ENCODE data around the gene UBE2O. TPM values are rescaled to one million over a fixed set of nuclear protein-coding genes. Genes with fewer than 3 reads are reported as not detected.

UBE2O gene
- total and polyA plus RNA-seq, 2 donors (not counting 1 experiment from before 2014, with no cell fraction given) = 11.5 to 12.4 TPM

DNA sequence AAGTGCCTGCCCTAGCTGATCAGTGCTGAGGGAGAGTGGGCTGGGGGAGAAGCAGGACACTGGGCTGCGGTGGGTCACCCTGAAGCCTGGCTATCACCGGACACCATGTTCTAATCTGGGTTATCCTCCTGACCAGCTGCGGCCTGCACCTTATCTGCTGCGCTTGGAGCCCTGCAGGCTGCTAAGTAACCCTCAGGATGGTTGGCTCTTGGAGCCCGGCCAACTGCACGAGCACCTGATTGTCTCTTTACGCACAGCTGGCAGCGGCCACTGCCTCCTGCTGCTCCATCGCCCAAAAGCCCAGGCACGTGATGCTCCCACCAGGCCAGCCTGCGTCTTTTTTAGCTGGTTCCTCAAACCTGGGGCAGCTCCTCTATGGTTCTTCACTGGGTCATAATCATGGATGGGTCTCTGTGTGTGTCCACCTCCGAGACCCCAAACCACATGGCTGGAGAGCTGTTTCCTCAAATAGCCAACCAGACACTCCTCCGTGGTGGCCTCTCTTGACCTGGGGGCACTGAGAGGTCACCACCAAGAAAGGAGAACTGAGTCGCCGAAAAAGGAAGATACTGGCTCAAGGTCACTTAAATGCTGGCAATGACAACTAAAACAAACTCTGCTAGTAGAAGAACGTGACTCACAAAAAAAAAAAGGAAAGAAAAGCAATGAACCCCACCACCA is 46.8 kb downstream of the UBE2O start:
- no peak overlapping the region for H3K9ac ChIP-seq (ENCODE audit: insufficient read depth, low read length)
- H3K27me3 ChIP-seq (ENCODE audit: control insufficient read depth, insufficient read depth, low read length) = no peaks in the 10 kb centered on the region
- H3K4me1 ChIP-seq (ENCODE audit: control insufficient read depth, extremely low read depth, insufficient read depth, low read length) = no peaks in the 10 kb centered on the region
- H3K9me3 ChIP-seq (ENCODE audit: control insufficient read depth, insufficient read depth, low read depth, low read length) = no peaks in the 10 kb centered on the region
- no peak overlapping the region for H2AFZ ChIP-seq (ENCODE audit: low read length)
- TF ChIP-seq, protein P1, sequence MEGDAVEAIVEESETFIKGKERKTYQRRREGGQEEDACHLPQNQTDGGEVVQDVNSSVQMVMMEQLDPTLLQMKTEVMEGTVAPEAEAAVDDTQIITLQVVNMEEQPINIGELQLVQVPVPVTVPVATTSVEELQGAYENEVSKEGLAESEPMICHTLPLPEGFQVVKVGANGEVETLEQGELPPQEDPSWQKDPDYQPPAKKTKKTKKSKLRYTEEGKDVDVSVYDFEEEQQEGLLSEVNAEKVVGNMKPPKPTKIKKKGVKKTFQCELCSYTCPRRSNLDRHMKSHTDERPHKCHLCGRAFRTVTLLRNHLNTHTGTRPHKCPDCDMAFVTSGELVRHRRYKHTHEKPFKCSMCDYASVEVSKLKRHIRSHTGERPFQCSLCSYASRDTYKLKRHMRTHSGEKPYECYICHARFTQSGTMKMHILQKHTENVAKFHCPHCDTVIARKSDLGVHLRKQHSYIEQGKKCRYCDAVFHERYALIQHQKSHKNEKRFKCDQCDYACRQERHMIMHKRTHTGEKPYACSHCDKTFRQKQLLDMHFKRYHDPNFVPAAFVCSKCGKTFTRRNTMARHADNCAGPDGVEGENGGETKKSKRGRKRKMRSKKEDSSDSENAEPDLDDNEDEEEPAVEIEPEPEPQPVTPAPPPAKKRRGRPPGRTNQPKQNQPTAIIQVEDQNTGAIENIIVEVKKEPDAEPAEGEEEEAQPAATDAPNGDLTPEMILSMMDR (conservative IDR thresholded peaks at IDR 0.05 in 1 of 2, IDR thresholded peaks at IDR 0.05 in 1 of 2; ENCODE audit: low read depth in 1 of 2, low read length in 2 of 2) = no peak
- no peak for TF ChIP-seq EZH2 (IDR thresholded peaks at IDR 0.05; ENCODE audit: low read length, missing control alignments)
- H3K79me2 ChIP-seq (ENCODE audit: control insufficient read depth, insufficient read depth, low read length) = peaks cover 1% of the 10 kb centered on the region
- H3K4me3 ChIP-seq (replicated peaks in 1 of 4; ENCODE audit: control extremely low read depth in 1 of 4, insufficient read depth in 1 of 4, low read depth in 3 of 4, low read length in 4 of 4) = no peak overlapping the region
- H3K4me2 ChIP-seq (ENCODE audit: extremely low read depth, insufficient read depth, low read length) = no peak overlapping the region
- H4K20me1 ChIP-seq (ENCODE audit: control insufficient read depth, extremely low read depth, insufficient read depth, low read length) = no peaks in the 10 kb centered on the region
- peak in 1 of 2 donors; percentile 19 for DNase-seq (ENCODE audit: low read depth in 2 of 2)
- peaks cover 13% of the 10 kb centered on the region for H3K36me3 ChIP-seq (ENCODE audit: control insufficient read depth, insufficient read depth, low read length)
- no peak overlapping the region for H3K27ac ChIP-seq (ENCODE audit: insufficient read depth, low read length)

DNA sequence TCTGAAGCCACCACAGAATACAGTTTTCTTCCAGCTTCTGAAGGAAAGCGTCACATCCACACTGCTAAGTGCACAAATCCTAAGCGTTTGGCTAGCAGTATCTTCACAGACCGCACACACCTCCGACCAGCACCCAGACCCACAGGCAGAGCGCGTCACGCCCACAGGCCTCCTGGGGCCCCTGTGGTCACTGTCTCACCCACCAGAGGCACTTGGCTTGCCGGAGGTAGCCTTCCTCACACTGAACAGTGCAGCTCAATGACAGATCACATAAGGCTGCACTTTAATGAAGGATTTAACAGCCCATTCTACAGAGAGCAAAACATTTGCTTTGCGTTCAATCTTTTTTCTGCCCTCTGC is 47.4 kb downstream of the UBE2O start:
- no peak overlapping the region for H3K9ac ChIP-seq (ENCODE audit: insufficient read depth, low read length)

DNA sequence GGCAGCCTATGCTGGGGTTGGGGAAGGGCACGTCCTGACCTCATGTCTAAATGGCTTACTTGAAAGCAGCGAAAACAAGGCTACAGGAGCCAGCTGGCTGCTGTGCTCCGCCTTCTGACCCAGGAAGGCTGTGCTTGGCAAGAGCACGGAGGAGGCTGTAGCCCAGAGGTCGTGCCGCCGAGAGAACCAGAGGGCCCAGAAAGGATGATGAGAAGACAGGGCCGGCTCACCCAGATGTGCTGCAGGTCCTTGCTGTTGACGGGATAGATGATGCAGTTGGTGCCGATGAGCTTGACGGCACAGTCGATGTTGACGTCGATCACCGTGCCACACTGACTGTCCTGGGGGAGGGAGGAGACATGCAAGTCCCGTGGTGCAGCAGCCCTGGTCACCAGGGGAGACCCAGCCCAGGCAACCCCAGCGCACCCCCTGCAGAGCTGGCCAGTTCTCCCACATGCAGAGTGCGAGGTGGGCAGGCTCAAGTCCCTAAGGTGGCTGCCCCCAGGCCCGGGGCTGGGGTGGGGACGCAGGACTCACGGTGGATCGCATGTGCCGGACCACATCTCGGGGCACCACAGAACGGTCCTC is 47.9 kb downstream of the UBE2O start:
- Histone ChIP-seq H4K20me1 (ENCODE audit: control insufficient read depth, extremely low read depth, insufficient read depth, low read length) (no peaks in the 10 kb centered on the region), H3K4me3 (replicated peaks in 1 of 4; ENCODE audit: control extremely low read depth in 1 of 4, insufficient read depth in 1 of 4, low read depth in 3 of 4, low read length in 4 of 4) (no peak overlapping the region), H3K4me2 (ENCODE audit: extremely low read depth, insufficient read depth, low read length) (no peak overlapping the region), H3K9me3 (ENCODE audit: control insufficient read depth, insufficient read depth, low read depth, low read length) (no peaks in the 10 kb centered on the region), H3K27ac (ENCODE audit: insufficient read depth, low read length) (no peak overlapping the region), H3K4me1 (ENCODE audit: control insufficient read depth, extremely low read depth, insufficient read depth, low read length) (no peaks in the 10 kb centered on the region), H2AFZ (ENCODE audit: low read length) (no peak overlapping the region), H3K27me3 (ENCODE audit: control insufficient read depth, insufficient read depth, low read length) (no peaks in the 10 kb centered on the region), H3K36me3 (ENCODE audit: control insufficient read depth, insufficient read depth, low read length) (peaks cover 19% of the 10 kb centered on the region), H3K9ac (ENCODE audit: insufficient read depth, low read length) (no peak overlapping the region), H3K79me2 (ENCODE audit: control insufficient read depth, insufficient read depth, low read length) (peaks cover 1% of the 10 kb centered on the region)
- TF ChIP-seq, protein P1 (conservative IDR thresholded peaks at IDR 0.05 in 1 of 2, IDR thresholded peaks at IDR 0.05 in 1 of 2; ENCODE audit: low read depth in 1 of 2, low read length in 2 of 2) = no peak
- no peak for TF ChIP-seq EZH2 (IDR thresholded peaks at IDR 0.05; ENCODE audit: low read length, missing control alignments)
- DNase-seq (ENCODE audit: low read depth in 2 of 2) = peak in 1 of 2 donors; percentile 68

More for the DNA sequence above, 47.4 kb downstream of the UBE2O start:
- Histone ChIP-seq H2AFZ (ENCODE audit: low read length) (no peak overlapping the region), H3K79me2 (ENCODE audit: control insufficient read depth, insufficient read depth, low read length) (peaks cover 1% of the 10 kb centered on the region), H3K9me3 (ENCODE audit: control insufficient read depth, insufficient read depth, low read depth, low read length) (no peaks in the 10 kb centered on the region), H3K27me3 (ENCODE audit: control insufficient read depth, insufficient read depth, low read length) (no peaks in the 10 kb centered on the region), H3K36me3 (ENCODE audit: control insufficient read depth, insufficient read depth, low read length) (peaks cover 15% of the 10 kb centered on the region), H4K20me1 (ENCODE audit: control insufficient read depth, extremely low read depth, insufficient read depth, low read length) (no peaks in the 10 kb centered on the region), H3K4me3 (replicated peaks in 1 of 4; ENCODE audit: control extremely low read depth in 1 of 4, insufficient read depth in 1 of 4, low read depth in 3 of 4, low read length in 4 of 4) (no peak overlapping the region), H3K4me2 (ENCODE audit: extremely low read depth, insufficient read depth, low read length) (no peak overlapping the region), H3K4me1 (ENCODE audit: control insufficient read depth, extremely low read depth, insufficient read depth, low read length) (no peaks in the 10 kb centered on the region), H3K27ac (ENCODE audit: insufficient read depth, low read length) (no peak overlapping the region)
- TF ChIP-seq, protein P1 (conservative IDR thresholded peaks at IDR 0.05 in 1 of 2, IDR thresholded peaks at IDR 0.05 in 1 of 2; ENCODE audit: low read depth in 1 of 2, low read length in 2 of 2) = no peak
- TF ChIP-seq EZH2 (IDR thresholded peaks at IDR 0.05; ENCODE audit: low read length, missing control alignments) = no peak
- DNase-seq (ENCODE audit: low read depth in 2 of 2) = no peak

Measured in fibroblast of lung (primary cell).